ENCODE data around the gene ANKRD36C. TPM values are rescaled to one million over a fixed set of nuclear protein-coding genes. Genes with fewer than 3 reads are reported as not detected.
"Not testable (repeated sequence)": the region's sequence is repeated elsewhere in the genome, so short reads cannot be mapped to it uniquely, and the experiment has no call there.

Gene ANKRD36C
- total RNA-seq, 1 donor from 2014 or later: 37.6 TPM

DNA sequence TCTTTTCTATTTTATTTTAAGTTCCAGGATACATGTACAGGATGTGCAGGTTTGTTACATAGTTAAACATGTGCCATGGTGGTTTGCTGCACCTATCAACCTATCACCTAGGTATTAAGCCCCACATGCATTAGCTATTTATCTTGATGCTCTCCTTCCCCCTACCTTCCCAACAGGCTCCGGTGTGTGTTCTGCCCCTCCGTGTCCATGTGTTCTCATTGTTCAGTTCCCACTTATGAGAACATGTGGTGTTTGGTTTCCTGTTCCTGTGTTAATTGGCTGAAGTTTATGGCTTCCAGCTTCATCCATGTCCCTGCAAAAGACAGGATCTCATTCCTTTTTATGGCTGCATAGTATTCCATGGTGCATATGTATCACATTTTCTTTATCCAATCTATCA, 174.1 kb downstream of the ANKRD36C start:
- peaks cover 36% of the 10 kb centered on the region for H3K9me3 Mint-ChIP-seq (ENCODE audit: unreplicated experiment)

GRCh38 chr2:95813311-95813710, 178.3 kb downstream of the ANKRD36C start:
- Mint-ChIP-seq H3K9me3 (ENCODE audit: unreplicated experiment) (peaks cover 17% of the 10 kb centered on the region), H3K36me3 (ENCODE audit: low read depth, unreplicated experiment) (peaks cover 12% of the 10 kb centered on the region)
- not testable (repeated sequence) for H3K4me1 Mint-ChIP-seq (ENCODE audit: unreplicated experiment); DNase-seq (ENCODE audit: low spot score); H3K27ac Mint-ChIP-seq (ENCODE audit: unreplicated experiment); H3K27me3 Mint-ChIP-seq (ENCODE audit: unreplicated experiment); H3K4me3 Mint-ChIP-seq (ENCODE audit: unreplicated experiment)

More for the DNA sequence above, 174.1 kb downstream of the ANKRD36C start:
- not testable (repeated sequence) for H3K27me3 Mint-ChIP-seq (ENCODE audit: unreplicated experiment); H3K4me1 Mint-ChIP-seq (ENCODE audit: unreplicated experiment); DNase-seq (ENCODE audit: low spot score); H3K27ac Mint-ChIP-seq (ENCODE audit: unreplicated experiment)
- H3K36me3 Mint-ChIP-seq (ENCODE audit: low read depth, unreplicated experiment): peaks cover 24% of the 10 kb centered on the region
- H3K4me3 Mint-ChIP-seq (ENCODE audit: unreplicated experiment): peak overlapping the region; percentile 38

DNA sequence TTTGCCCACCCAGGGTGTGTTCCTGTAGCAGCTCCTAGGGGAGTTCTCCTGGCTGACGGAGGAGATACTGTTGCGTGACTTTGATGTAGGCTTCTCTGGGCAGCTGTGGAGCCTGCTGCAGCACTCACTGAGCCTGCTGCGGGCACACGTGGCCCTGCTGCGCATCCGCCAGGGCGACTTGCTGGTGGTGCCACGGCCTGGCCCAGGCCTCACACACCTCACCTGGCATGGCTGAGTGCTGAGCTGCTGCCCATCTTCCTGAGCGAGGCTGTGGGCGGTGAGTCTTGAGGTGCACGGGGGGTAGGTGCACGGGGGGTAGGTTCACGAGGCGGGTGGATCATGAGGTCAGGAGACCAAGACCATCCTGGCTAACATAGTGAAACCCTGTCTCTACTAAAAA, 191.7 kb downstream of the ANKRD36C start:
- peaks cover 2% of the 10 kb centered on the region for H3K36me3 Mint-ChIP-seq (ENCODE audit: low read depth, unreplicated experiment)
- no peak overlapping the region for H3K27ac Mint-ChIP-seq (ENCODE audit: unreplicated experiment)
- no peak for TF ChIP-seq CTCF (IDR thresholded peaks at IDR 0.05; ENCODE audit: unreplicated experiment)
- peaks cover 3% of the 10 kb centered on the region for H3K27me3 Mint-ChIP-seq (ENCODE audit: unreplicated experiment)
- H3K4me3 Mint-ChIP-seq (ENCODE audit: unreplicated experiment): no peak overlapping the region
- no peaks in the 10 kb centered on the region for H3K4me1 Mint-ChIP-seq (ENCODE audit: unreplicated experiment)
- DNase-seq (ENCODE audit: low spot score): no peak
- H3K9me3 Mint-ChIP-seq (ENCODE audit: unreplicated experiment): no peaks in the 10 kb centered on the region

- H3K27ac Mint-ChIP-seq (ENCODE audit: unreplicated experiment); DNase-seq (ENCODE audit: low spot score); H3K36me3 Mint-ChIP-seq (ENCODE audit: low read depth, unreplicated experiment); H3K27me3 Mint-ChIP-seq (ENCODE audit: unreplicated experiment); H3K4me1 Mint-ChIP-seq (ENCODE audit: unreplicated experiment); H3K9me3 Mint-ChIP-seq (ENCODE audit: unreplicated experiment); H3K4me3 Mint-ChIP-seq (ENCODE audit: unreplicated experiment): not testable (repeated sequence)
Observed at GRCh38 chr2:95799147-95799889, 192.3 kb downstream of the ANKRD36C start.

- H3K4me1 Mint-ChIP-seq (ENCODE audit: unreplicated experiment); H3K36me3 Mint-ChIP-seq (ENCODE audit: low read depth, unreplicated experiment); H3K27ac Mint-ChIP-seq (ENCODE audit: unreplicated experiment); H3K9me3 Mint-ChIP-seq (ENCODE audit: unreplicated experiment); DNase-seq (ENCODE audit: low spot score); H3K27me3 Mint-ChIP-seq (ENCODE audit: unreplicated experiment); H3K4me3 Mint-ChIP-seq (ENCODE audit: unreplicated experiment): not testable (repeated sequence)
Observed at GRCh38 chr2:95796249-95797099, 195.2 kb downstream of the ANKRD36C start.

GRCh38 chr2:95793970-95794369, 197.7 kb downstream of the ANKRD36C start:
- not testable (repeated sequence) for H3K9me3 Mint-ChIP-seq (ENCODE audit: unreplicated experiment); H3K36me3 Mint-ChIP-seq (ENCODE audit: low read depth, unreplicated experiment); H3K27ac Mint-ChIP-seq (ENCODE audit: unreplicated experiment); H3K27me3 Mint-ChIP-seq (ENCODE audit: unreplicated experiment); H3K4me3 Mint-ChIP-seq (ENCODE audit: unreplicated experiment); DNase-seq (ENCODE audit: low spot score); H3K4me1 Mint-ChIP-seq (ENCODE audit: unreplicated experiment)

- H3K4me3 Mint-ChIP-seq (ENCODE audit: unreplicated experiment); H3K9me3 Mint-ChIP-seq (ENCODE audit: unreplicated experiment); H3K4me1 Mint-ChIP-seq (ENCODE audit: unreplicated experiment); H3K27ac Mint-ChIP-seq (ENCODE audit: unreplicated experiment); H3K36me3 Mint-ChIP-seq (ENCODE audit: low read depth, unreplicated experiment); H3K27me3 Mint-ChIP-seq (ENCODE audit: unreplicated experiment); DNase-seq (ENCODE audit: low spot score): not testable (repeated sequence)
Observed at GRCh38 chr2:95790180-95790579, 201.4 kb downstream of the ANKRD36C start.

DNA sequence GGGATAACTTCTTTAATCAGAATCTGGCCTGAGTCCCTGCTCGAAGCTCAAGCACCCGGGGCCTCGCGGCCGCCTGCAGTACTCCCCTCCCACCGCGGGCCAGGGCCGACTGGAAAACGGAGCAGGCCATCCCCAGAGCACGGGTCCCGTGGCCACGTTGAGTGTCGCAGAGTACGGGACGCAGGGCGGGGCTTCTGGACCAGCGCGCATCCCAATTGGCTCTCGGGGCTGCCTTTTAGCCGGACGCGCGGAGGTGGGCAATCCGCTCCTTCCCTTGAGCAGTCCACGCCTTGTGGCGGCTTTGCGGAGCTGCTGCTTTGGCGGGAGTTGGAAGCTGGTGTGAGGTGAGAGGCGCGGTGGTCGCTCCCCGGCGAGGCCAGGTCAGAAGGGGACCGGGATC, 202.2 kb downstream of the ANKRD36C start:
- not testable (repeated sequence) for DNase-seq (ENCODE audit: low spot score); H3K27ac Mint-ChIP-seq (ENCODE audit: unreplicated experiment); H3K27me3 Mint-ChIP-seq (ENCODE audit: unreplicated experiment); H3K9me3 Mint-ChIP-seq (ENCODE audit: unreplicated experiment); H3K4me1 Mint-ChIP-seq (ENCODE audit: unreplicated experiment); H3K4me3 Mint-ChIP-seq (ENCODE audit: unreplicated experiment); H3K36me3 Mint-ChIP-seq (ENCODE audit: low read depth, unreplicated experiment)

- not testable (repeated sequence) for H3K27ac Mint-ChIP-seq (ENCODE audit: unreplicated experiment); DNase-seq (ENCODE audit: low spot score); H3K4me1 Mint-ChIP-seq (ENCODE audit: unreplicated experiment); H3K36me3 Mint-ChIP-seq (ENCODE audit: low read depth, unreplicated experiment); H3K27me3 Mint-ChIP-seq (ENCODE audit: unreplicated experiment); H3K9me3 Mint-ChIP-seq (ENCODE audit: unreplicated experiment); H3K4me3 Mint-ChIP-seq (ENCODE audit: unreplicated experiment)
Observed at GRCh38 chr2:95788642-95789041, 203.0 kb downstream of the ANKRD36C start.
